Esophagus squamous epithelium (tissue), 5 donors: ENCODE results near the gene KRTAP10-2. TPM values are rescaled to one million over a fixed set of nuclear protein-coding genes. Genes with fewer than 3 reads are reported as not detected.
A peak's percentile ranks its signal among the peaks of the same experiment; 100 is the strongest.
"Not testable (repeated sequence)": the region's sequence is repeated elsewhere in the genome, so short reads cannot be mapped to it uniquely, and the experiment has no call there.

Source experiments
- DNase-seq: peaks from one replicate; lab custom pipeline; 2025; lab: John Stamatoyannopoulos, UW
- H3K27ac ChIP-seq, 4 donors: fragments of 200-600 bp; sonication (generic); one replicate each; pipeline ENCODE4 v1.5.1; 2016 to 2019; ENCODE audit warnings: mild to moderate bottlenecking in 1 of 4
- H3K27me3 ChIP-seq, 4 donors: fragments of 200-600 bp; sonication (generic); 1 replicate in 3 of 4; 2 replicates in 1 of 4; pipeline versions ENCODE4 v1.5.1 to v1.6.0; 2017 to 2021; ENCODE audit warnings: antibody characterized with exemption in 1 of 4
- H3K36me3 ChIP-seq, 3 donors: fragments of 200-600 bp; sonication (generic); one replicate each; pipeline ENCODE4 v1.5.1; 2016 to 2019
- H3K4me1 ChIP-seq, 3 donors: fragments of 200-600 bp; sonication (generic); one replicate each; pipeline ENCODE4 v1.5.1; 2017 to 2019
- H3K4me3 ChIP-seq, 4 donors: fragments of 200-600 bp; sonication (generic); 1 replicate in 3 of 4; 2 replicates in 1 of 4; pipeline ENCODE4 v1.5.1; 2016 to 2019; ENCODE audit warnings: mild to moderate bottlenecking in 2 of 4, moderate library complexity in 1 of 4
- H3K9me3 ChIP-seq, 3 donors: fragments of 200-600 bp; sonication (generic); one replicate each; pipeline ENCODE4 v1.5.1; 2016 to 2019
- CTCF ChIP-seq, 6 experiments: fragments of 450-650 bp in 4 of 6; fragments of 200-600 bp in 2 of 6; sonication (generic) in 2 of 6; IDR thresholded peaks; one replicate each; pipeline ENCODE4 v1.5.1; 2016 to 2019; ENCODE audit warnings: antibody characterized with exemption in 6 of 6, mild to moderate bottlenecking in 4 of 6, moderate library complexity in 4 of 6
- POLR2A ChIP-seq, 4 donors: fragments of 450-650 bp; IDR thresholded peaks; one replicate each; pipeline ENCODE4 v1.6.1; 2017; ENCODE audit warnings: antibody characterized with exemption in 4 of 4, mild to moderate bottlenecking in 4 of 4, moderate library complexity in 3 of 4
- WGBS, 2 donors: methylation state at CpG; one replicate each; pipeline ENCODE4 v1.1.5; 2018; 5-methylcytosine and 5-hydroxymethylcytosine counted together
- intact Hi-C: fragments of 100-400 bp; cut with DNase I; formaldehyde crosslinking; loops from one replicate; pipeline ENCODE4 v1.15.0; 2022
- total RNA-seq, 4 donors: library from RNA; depleted of rRNA; stranded (reverse); fragments of >200 nt; gene quantifications; one replicate each; pipeline ENCODE4 v1.1.0, GENCODE V29; 2016
- donor health status: DM: yes; HTN: yes; CAD: no.

KRTAP10-2 gene
- total RNA-seq, 4 donors from 2014 or later, result not detected

GRCh38 chr21:44576025-44576420, 24.7 kb upstream of the KRTAP10-2 start:
- peaks cover 0 to 43% (median 0%) of the 10 kb centered on the region in 4 donors for H3K27me3 ChIP-seq
- TF ChIP-seq CTCF (IDR thresholded peaks at IDR 0.05), result no peak
- no peak for TF ChIP-seq POLR2A (IDR thresholded peaks at IDR 0.05)
- DNase-seq, result no peak
- no peak overlapping the region for H3K27ac ChIP-seq
- peaks cover 0 to 18% (median 15%) of the 10 kb centered on the region in 3 donors for H3K9me3 ChIP-seq
- no peaks in the 10 kb centered on the region for H3K36me3 ChIP-seq
- 88 to 93% methylated on average over 6 to 10 of the region's 10 CpGs for WGBS, 2 donors
- intact Hi-C loops, result no loop called here
- peaks cover 0 to 14% (median 0%) of the 10 kb centered on the region in 3 donors for H3K4me1 ChIP-seq
- H3K4me3 ChIP-seq, result no peak overlapping the region

- H3K36me3 ChIP-seq, result no peaks in the 10 kb centered on the region
- intact Hi-C loops, result no loop called here
- H3K4me1 ChIP-seq, result peaks cover 0 to 14% (median 0%) of the 10 kb centered on the region in 3 donors
- no peak overlapping the region for H3K4me3 ChIP-seq
- TF ChIP-seq CTCF (IDR thresholded peaks at IDR 0.05) (no peak), POLR2A (IDR thresholded peaks at IDR 0.05) (no peak)
- peaks cover 0 to 14% (median 14%) of the 10 kb centered on the region in 3 donors for H3K9me3 ChIP-seq
- no peak overlapping the region for H3K27ac ChIP-seq
- no peak for DNase-seq
- 88 to 89% methylated on average over 16 to 18 of the region's 20 CpGs for WGBS, 2 donors
- H3K27me3 ChIP-seq, result peaks cover 0 to 43% (median 0%) of the 10 kb centered on the region in 4 donors
Measured at GRCh38 chr21:44575307-44576024, 24.2 kb upstream of the KRTAP10-2 start.

- Histone ChIP-seq H3K4me3 (no peak overlapping the region), H3K9me3 (peaks cover 0 to 14% (median 14%) of the 10 kb centered on the region in 3 donors), H3K27ac (no peak overlapping the region), H3K36me3 (no peaks in the 10 kb centered on the region), H3K27me3 (peaks cover 0 to 44% (median 0%) of the 10 kb centered on the region in 4 donors), H3K4me1 (peaks cover 0 to 14% (median 0%) of the 10 kb centered on the region in 3 donors)
- WGBS, 2 donors, result 12 to 31% methylated on average over 9 to 19 of the region's 21 CpGs
- intact Hi-C loops, result no loop called here
- DNase-seq, result no peak
- TF ChIP-seq POLR2A (IDR thresholded peaks at IDR 0.05), result no peak
- peak in 1 of 6 experiments; percentile 37 for TF ChIP-seq CTCF (IDR thresholded peaks at IDR 0.05)
Measured at GRCh38 chr21:44574457-44575306, 23.4 kb upstream of the KRTAP10-2 start.

- Histone ChIP-seq H3K9me3 (peaks cover 0 to 14% (median 14%) of the 10 kb centered on the region in 3 donors), H3K4me1 (peaks cover 0 to 14% (median 0%) of the 10 kb centered on the region in 3 donors), H3K27me3 (peaks cover 0 to 42% (median 0%) of the 10 kb centered on the region in 4 donors)
- intact Hi-C loops, H3K27ac ChIP-seq, DNase-seq, H3K4me3 ChIP-seq, H3K36me3 ChIP-seq: not testable (repeated sequence)
- 32 to 51% methylated on average over 8 to 9 of the region's 25 CpGs for WGBS, 2 donors
Measured at GRCh38 chr21:44573630-44574456, 22.5 kb upstream of the KRTAP10-2 start, which contains the start of gene KRTAP10-4. Gene KRTAP10-4 (plus strand): TSS chr21:44573729. CDS start chr21:44573759, 30 bp downstream.
